GM12878 (cell line): ENCODE data around the gene SEMA3C. TPM values are rescaled to one million over a fixed set of nuclear protein-coding genes. Genes with fewer than 3 reads are reported as not detected.

ENCODE experiments used
- ATAC-seq: fragments of 200-7000 bp; cut with Tn5 transposase; 3 replicates; pipeline ENCODE4 v1.9.1; 2020; ENCODE audit warnings: mild to moderate bottlenecking, moderate library complexity
- BruUV-seq: library from RNA; stranded (reverse); fragments of 400-500 nt; replicated peaks from 2 replicates; lab custom pipeline; 2021; lab: Mats Ljungman, UMichigan
- CTCF ChIA-PET: fragments of 300-600 bp; sonication (Branson Sonifier 250); formaldehyde crosslinking; extraction: SDS; loops from one replicate; lab custom pipeline; 2021; ENCODE audit warnings: inconsistent platforms; lab: Yijun Ruan, JAX
- POLR2A ChIA-PET: fragments of 350-600 bp; formaldehyde crosslinking; extraction: SDS; loops from one replicate; lab custom pipeline; 2021; ENCODE audit warnings: inconsistent platforms; lab: Charles Lee
- RAD21 ChIA-PET: fragments of 300-600 bp; sonication (Branson Sonifier 250); formaldehyde crosslinking; loops from one replicate; lab custom pipeline; 2023; ENCODE audit warnings: antibody characterized with exemption; ENCODE audit not compliant: unreplicated experiment; lab: Charles Lee
- SMC1A ChIA-PET: fragments of 300-600 bp; sonication (Branson Sonifier 250); formaldehyde crosslinking; loops from one replicate; lab custom pipeline; 2023; ENCODE audit not compliant: unreplicated experiment, uncharacterized antibody; lab: Charles Lee
- DNase-seq: peaks from one replicate; pipeline ENCODE4 v3.0.0-alpha.2; 2011; ENCODE audit warnings: low read depth, low spot score
- FAIRE-seq: peaks from 3 replicates; lab custom pipeline; 2011; peaks lifted over from hg19 to GRCh38; lab: Jason Lieb, UNC
- H2AFZ ChIP-seq: 2 replicates; pipeline ENCODE4 v1.6.0; 2011; ENCODE audit warnings: low read depth, low read length, control low read depth; ENCODE audit not compliant: control insufficient read depth
- H3K27ac ChIP-seq: 2 replicates; pipeline ENCODE4 v1.5.1; 2011; ENCODE audit warnings: control low read depth; ENCODE audit not compliant: control insufficient read depth, insufficient read depth
- H3K27me3 ChIP-seq, 2 experiments: replicated peaks in 1 of 2; 2 replicates each; pipeline versions ENCODE4 v1.6.0 to v1.6.1; 2011; ENCODE audit warnings: low read length in 1 of 2; ENCODE audit not compliant: control insufficient read depth in 2 of 2, insufficient read depth in 2 of 2
- H3K36me3 ChIP-seq, 2 experiments: 2 replicates each; pipeline ENCODE4 v1.5.1; 2011; ENCODE audit warnings: low read length in 1 of 2; ENCODE audit not compliant: control insufficient read depth in 2 of 2, insufficient read depth in 2 of 2
- H3K4me1 ChIP-seq: 2 replicates; pipeline ENCODE4 v1.6.1; 2011; ENCODE audit warnings: mild to moderate bottlenecking, low read length, moderate library complexity, mixed read lengths; ENCODE audit not compliant: control insufficient read depth, insufficient read depth
- H3K4me2 ChIP-seq: 2 replicates; pipeline ENCODE4 v1.6.0; 2011; ENCODE audit warnings: control low read depth; ENCODE audit not compliant: control insufficient read depth, insufficient read depth
- H3K4me3 ChIP-seq: fragments of 200-600 bp; sonication (generic); 2 replicates; pipeline ENCODE4 v1.5.1; 2016
- H3K79me2 ChIP-seq: 2 replicates; pipeline ENCODE4 v1.6.0; 2011; ENCODE audit warnings: low read length; ENCODE audit not compliant: control insufficient read depth, insufficient read depth
- H3K9ac ChIP-seq: 2 replicates; pipeline ENCODE4 v1.8.0; 2011; ENCODE audit warnings: low read length, control low read depth, mixed read lengths; ENCODE audit not compliant: control insufficient read depth, insufficient read depth
- H3K9me3 ChIP-seq: replicated peaks from 3 replicates; pipeline ENCODE4 v1.5.1; 2011; ENCODE audit warnings: mild to moderate bottlenecking, low read length; ENCODE audit not compliant: control insufficient read depth, insufficient read depth
- H4K20me1 ChIP-seq: 2 replicates; pipeline ENCODE4 v1.6.0; 2011; ENCODE audit not compliant: control insufficient read depth, insufficient read depth
- BHLHE40 ChIP-seq, 2 experiments: fragments of 450-650 bp in 1 of 2; IDR thresholded peaks; 2 replicates each; pipeline ENCODE4 v1.6.1; 2011 to 2017; ENCODE audit warnings: low read depth in 2 of 2, borderline replicate concordance in 1 of 2, improper control_type of control experiment in 1 of 2, low read length in 1 of 2, mild to moderate bottlenecking in 1 of 2
- ETV6 ChIP-seq, 2 experiments: fragments of 450-650 bp in 1 of 2; IDR thresholded peaks in 1 of 2; conservative IDR thresholded peaks in 1 of 2; 2 replicates each; pipeline ENCODE4 v1.6.1; 2014; ENCODE audit warnings: antibody characterized with exemption in 1 of 2, borderline replicate concordance in 1 of 2, low read depth in 1 of 2, mild to moderate bottlenecking in 1 of 2, moderate library complexity in 1 of 2
- NR2F1 ChIP-seq: fragments of 450-650 bp; conservative IDR thresholded peaks from 2 replicates; pipeline ENCODE4 v1.6.1; 2017; ENCODE audit warnings: mild to moderate bottlenecking
- RCOR1 ChIP-seq: conservative IDR thresholded peaks from 2 replicates; pipeline ENCODE4 v1.6.1; 2012; ENCODE audit warnings: low read depth, low read length, improper control_type of control experiment
- RFX5 ChIP-seq: IDR thresholded peaks from 2 replicates; pipeline ENCODE4 v1.6.1; 2011; ENCODE audit warnings: low read depth, low read length, improper control_type of control experiment
- SMC3 ChIP-seq: IDR thresholded peaks from 2 replicates; pipeline ENCODE4 v1.6.1; 2011; ENCODE audit warnings: low read length, improper control_type of control experiment, borderline replicate concordance
- SUZ12 ChIP-seq: fragments of 200-600 bp; sonication (generic); IDR thresholded peaks from one replicate; pipeline ENCODE4 v1.6.1; 2018; ENCODE audit warnings: antibody characterized with exemption, mild to moderate bottlenecking; ENCODE audit not compliant: unreplicated experiment
- TCF3 ChIP-seq: IDR thresholded peaks from 2 replicates; pipeline ENCODE4 v1.6.1; 2012; ENCODE audit warnings: low read depth, mild to moderate bottlenecking, low read length, borderline replicate concordance; ENCODE audit not compliant: insufficient read depth
- TCF7 ChIP-seq: IDR thresholded peaks from 2 replicates; pipeline ENCODE4 v1.6.1; 2014; ENCODE audit warnings: antibody characterized with exemption, borderline replicate concordance
- WGBS: methylation state at CpG from one replicate; pipeline ENCODE4 v1.1.6; 2016; ENCODE audit warnings: low lambda C conversion rate; ENCODE audit not compliant: insufficient replicate concordance, insufficient coverage; ENCODE audit errors: missing lambda C conversion rate; 5-methylcytosine and 5-hydroxymethylcytosine counted together
- in situ Hi-C: fragments of 300-500 bp; cut with MboI; formaldehyde crosslinking; loops from 9 replicates; pipeline ENCODE4 v1.14.3; 2018; ENCODE audit warnings: mixed read lengths
- intact Hi-C: fragments of 100-400 bp; cut with micrococcal nuclease; formaldehyde crosslinking; loops from one replicate; pipeline ENCODE4 v1.14.2; 2022; ENCODE audit not compliant: unreplicated experiment
- polyA plus RNA-seq, 11 experiments: library from polyadenylated mRNA; depleted of rRNA in 4 of 11; unstranded in 6 of 11; stranded (reverse) in 5 of 11; fragments of >200 nt; fragmentation: Nextera tagmentation in 4 of 11; fragmentation: Illumina TruSeq in 1 of 11; extraction: Ambion mirVana in 4 of 11; extraction: Trizol in 1 of 11; gene quantifications; 1 replicate in 1 of 11; 2 replicates in 10 of 11; pipeline versions ENCODE4 v1.2.1 to v1.2.3, GENCODE V29; 2011 to 2016; ENCODE audit warnings: inconsistent platforms in 2 of 11, missing spikeins in 2 of 11, low read depth in 1 of 11
- total RNA-seq, 4 experiments: library from RNA; depleted of rRNA in 3 of 4; stranded (reverse); fragments of >200 nt in 3 of 4; fragmentation: Illumina TruSeq in 1 of 4; extraction: Trizol in 1 of 4; gene quantifications; 2 replicates each; pipeline versions ENCODE4 v1.2.1 to v1.2.3, GENCODE V29; 2013 to 2021

The SEMA3C gene
- total and polyA plus RNA-seq, 10 of the 15 experiments (the other 5 are each of a cell fraction or from before 2014, with no cell fraction given) = 0.01 to 0.41 (median 0.11) TPM; not detected in 6

DNA sequence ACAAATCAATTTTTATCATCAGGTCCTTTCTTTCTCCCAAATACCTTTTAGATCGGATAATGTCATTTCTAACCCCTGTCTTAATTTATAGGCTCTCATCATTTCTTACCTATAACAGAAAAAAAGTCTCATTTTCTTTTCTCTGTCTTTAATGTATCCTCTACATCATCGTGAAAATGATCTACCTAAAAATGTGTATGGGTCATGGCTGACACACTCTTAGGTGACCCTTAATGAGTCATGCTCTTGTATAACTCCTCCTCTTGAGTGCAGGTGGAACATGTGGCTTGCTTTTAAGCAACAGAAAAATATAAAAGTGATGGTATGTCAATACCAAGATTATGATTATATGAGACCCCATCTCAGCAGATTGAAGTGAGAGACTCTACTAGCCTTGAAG lies 139.4 kb downstream of the SEMA3C start:
- Histone ChIP-seq H3K27ac (no peak overlapping the region), H2AFZ (no peak overlapping the region)
- RAD21 ChIA-PET = no interaction called here
- TF ChIP-seq SUZ12 (no peak), NR2F1 (no peak), RFX5 (no peak), RCOR1 (no peak), BHLHE40 (IDR thresholded peaks at IDR 0.05; ENCODE audit: borderline replicate concordance in 1 of 2, low read depth in 2 of 2, low read length in 1 of 2) (no peak)
- TF ChIP-seq, all 136 proteins: peak for 0
- intact Hi-C loops = no loop called here
- 10% methylated on average over 2 of the region's 2 CpGs for WGBS
- H3K4me3 ChIP-seq = no peak overlapping the region
- in situ Hi-C loops = no loop called here
- no peak for ATAC-seq
- no peak overlapping the region for H3K9ac ChIP-seq
- no peaks in the 10 kb centered on the region for H4K20me1 ChIP-seq
- H3K79me2 ChIP-seq = no peaks in the 10 kb centered on the region
- H3K4me1 ChIP-seq = no peaks in the 10 kb centered on the region
- FAIRE-seq = no peak
- no peaks in the 10 kb centered on the region for H3K36me3 ChIP-seq
- H3K27me3 ChIP-seq = no peaks in the 10 kb centered on the region
- H3K4me2 ChIP-seq = no peak overlapping the region
- BruUV-seq = no TSS peak
- ChIA-PET POLR2A (no interaction called here), CTCF (no interaction called here), SMC1A (no interaction called here)
- no peak for DNase-seq
- no peaks in the 10 kb centered on the region for H3K9me3 ChIP-seq

DNA sequence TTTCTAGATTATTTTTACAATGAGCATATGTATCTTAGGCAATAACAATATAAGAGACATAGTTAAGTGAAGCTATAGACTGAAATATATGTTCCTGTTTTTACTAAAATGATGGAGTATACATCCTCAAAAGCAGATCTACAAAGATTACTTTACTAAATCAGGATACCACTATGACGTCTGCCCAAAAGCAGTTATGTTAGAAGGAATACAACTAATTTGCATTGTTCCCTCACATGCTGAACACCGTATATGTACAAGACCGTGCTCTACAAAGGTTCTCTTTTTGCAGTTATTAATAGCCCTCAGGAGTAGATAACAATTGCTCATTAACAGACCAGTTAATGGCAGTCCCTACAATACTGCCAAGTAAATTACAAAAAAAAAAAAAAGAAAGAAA lies 143.0 kb downstream of the SEMA3C start:
- POLR2A ChIA-PET = no interaction called here
- Histone ChIP-seq H3K4me1 (no peaks in the 10 kb centered on the region), H2AFZ (no peak overlapping the region), H3K36me3 (no peaks in the 10 kb centered on the region), H3K27me3 (no peaks in the 10 kb centered on the region), H3K9ac (no peak overlapping the region), H3K27ac (no peak overlapping the region), H3K79me2 (no peaks in the 10 kb centered on the region), H3K4me2 (no peak overlapping the region), H4K20me1 (no peaks in the 10 kb centered on the region), H3K4me3 (no peak overlapping the region), H3K9me3 (no peaks in the 10 kb centered on the region)
- SMC1A ChIA-PET = no interaction called here
- intact Hi-C loops (no loop called here), in situ Hi-C loops (no loop called here)
- CTCF ChIA-PET = no interaction called here
- FAIRE-seq (no peak), ATAC-seq (no peak), DNase-seq (no peak)
- RAD21 ChIA-PET = no interaction called here
- TF ChIP-seq SUZ12 (no peak), SMC3 (no peak), TCF7 (no peak), ETV6 (conservative IDR thresholded peaks at IDR 0.05 in 1 of 2, IDR thresholded peaks at IDR 0.05 in 1 of 2; ENCODE audit: borderline replicate concordance in 1 of 2, low read depth in 1 of 2) (no peak), TCF3 (no peak)
- no TSS peak for BruUV-seq
- WGBS = 21% methylated on average over 3 of the region's 3 CpGs
